Measurements from ENCODE around the gene IL1RAPL2.

The IL1RAPL2 gene

GRCh38 chrX:104929324-104929723, 363.3 kb downstream of the IL1RAPL2 start:
- no peak overlapping the region for H3K4me3 ChIP-seq (ENCODE audit: low read depth, low read length)
- TF ChIP-seq CTCF (IDR thresholded peaks at IDR 0.05; ENCODE audit: control insufficient read depth, extremely low read depth, insufficient read depth), result no peak
- DNase-seq (ENCODE audit: low read depth), result no peak

- no peak for DNase-seq (ENCODE audit: low read depth)
- H3K4me3 ChIP-seq (ENCODE audit: low read depth, low read length), result no peak overlapping the region
- no peak for TF ChIP-seq CTCF (IDR thresholded peaks at IDR 0.05; ENCODE audit: control insufficient read depth, extremely low read depth, insufficient read depth)
Measured at GRCh38 chrX:104935581-104935980, 369.6 kb downstream of the IL1RAPL2 start.

- no peak for DNase-seq (ENCODE audit: low read depth)
- no peak for TF ChIP-seq CTCF (IDR thresholded peaks at IDR 0.05; ENCODE audit: control insufficient read depth, extremely low read depth, insufficient read depth)
- H3K4me3 ChIP-seq (ENCODE audit: low read depth, low read length), result no peak overlapping the region
Measured at GRCh38 chrX:104953251-104953650, 387.3 kb downstream of the IL1RAPL2 start.

- H3K4me3 ChIP-seq (ENCODE audit: low read depth, low read length), result no peak overlapping the region
- TF ChIP-seq CTCF (IDR thresholded peaks at IDR 0.05; ENCODE audit: control insufficient read depth, extremely low read depth, insufficient read depth), result no peak
- no peak for DNase-seq (ENCODE audit: low read depth)
Measured at GRCh38 chrX:104961926-104962325, 395.9 kb downstream of the IL1RAPL2 start.

GRCh38 chrX:104968241-104968640, 402.2 kb downstream of the IL1RAPL2 start:
- no peak for TF ChIP-seq CTCF (IDR thresholded peaks at IDR 0.05; ENCODE audit: control insufficient read depth, extremely low read depth, insufficient read depth)
- DNase-seq (ENCODE audit: low read depth), result no peak
- no peak overlapping the region for H3K4me3 ChIP-seq (ENCODE audit: low read depth, low read length)

GRCh38 chrX:104972737-104973136, 406.7 kb downstream of the IL1RAPL2 start:
- TF ChIP-seq CTCF (IDR thresholded peaks at IDR 0.05; ENCODE audit: control insufficient read depth, extremely low read depth, insufficient read depth), result no peak
- DNase-seq (ENCODE audit: low read depth), result no peak
- H3K4me3 ChIP-seq (ENCODE audit: low read depth, low read length), result no peak overlapping the region

- TF ChIP-seq CTCF (IDR thresholded peaks at IDR 0.05; ENCODE audit: control insufficient read depth, extremely low read depth, insufficient read depth), result no peak
- no peak for DNase-seq (ENCODE audit: low read depth)
- H3K4me3 ChIP-seq (ENCODE audit: low read depth, low read length), result no peak overlapping the region
Measured at GRCh38 chrX:104987063-104987462, 421.1 kb downstream of the IL1RAPL2 start.
